GM21360 (cell line): Measurements from ENCODE around the gene GPD1L.
"Not testable (repeated sequence)": the region's sequence is repeated elsewhere in the genome, so short reads cannot be mapped to it uniquely, and the experiment has no call there.

ENCODE experiments used
- ATAC-seq: cut with Tn5 transposase; IDR thresholded peaks from one replicate; pipeline ENCODE4 v1.9.1; 2021; ENCODE audit warnings: mild to moderate bottlenecking, moderate library complexity; ENCODE audit not compliant: unreplicated experiment

The GPD1L gene

GRCh38 chr3:32177702-32178198, 71.3 kb downstream of the GPD1L start:
- peak; percentile 65 for ATAC-seq

- ATAC-seq: no peak
Measured at GRCh38 chr3:32180141-32180784, 73.8 kb downstream of the GPD1L start.

GRCh38 chr3:32181365-32181764, 74.9 kb downstream of the GPD1L start:
- no peak for ATAC-seq

GRCh38 chr3:32181796-32182195, 75.4 kb downstream of the GPD1L start:
- no peak for ATAC-seq

- ATAC-seq: no peak
Measured at GRCh38 chr3:32184187-32184730, 77.8 kb downstream of the GPD1L start.

GRCh38 chr3:32186097-32186496, 79.7 kb downstream of the GPD1L start:
- ATAC-seq: no peak

- ATAC-seq: no peak
Measured at GRCh38 chr3:32186876-32187275, 80.5 kb downstream of the GPD1L start.

GRCh38 chr3:32189693-32190092, 83.3 kb downstream of the GPD1L start:
- ATAC-seq: no peak

- ATAC-seq: not testable (repeated sequence)
Measured at GRCh38 chr3:32190556-32190955, 84.1 kb downstream of the GPD1L start.

- no peak for ATAC-seq
Measured at GRCh38 chr3:32193101-32193500, 86.7 kb downstream of the GPD1L start.

- ATAC-seq: no peak
Measured at GRCh38 chr3:32194653-32195052, 88.2 kb downstream of the GPD1L start.

GRCh38 chr3:32195995-32196540, 89.6 kb downstream of the GPD1L start:
- no peak for ATAC-seq

- no peak for ATAC-seq
Measured at GRCh38 chr3:32197991-32198390, 91.6 kb downstream of the GPD1L start.

GRCh38 chr3:32198714-32199113, 92.3 kb downstream of the GPD1L start:
- no peak for ATAC-seq

- no peak for ATAC-seq
Measured at GRCh38 chr3:32200490-32200889, 94.1 kb downstream of the GPD1L start.

GRCh38 chr3:32200992-32201758, 94.8 kb downstream of the GPD1L start:
- ATAC-seq: no peak

- no peak for ATAC-seq
Measured at GRCh38 chr3:32202496-32202895, 96.1 kb downstream of the GPD1L start.

GRCh38 chr3:32203854-32204253, 97.4 kb downstream of the GPD1L start:
- ATAC-seq: no peak

- ATAC-seq: no peak
Measured at GRCh38 chr3:32208447-32208846, 102.0 kb downstream of the GPD1L start.

- ATAC-seq: no peak
Measured at GRCh38 chr3:32215185-32215584, 108.8 kb downstream of the GPD1L start.

GRCh38 chr3:32216172-32216783, 109.9 kb downstream of the GPD1L start:
- no peak for ATAC-seq
